Measurements from ENCODE around the gene MYCBPAP. TPM values are rescaled to one million over a fixed set of nuclear protein-coding genes. Genes with fewer than 3 reads are reported as not detected.

Gene MYCBPAP
- total RNA-seq, 4 donors from 2014 or later: not detected

GRCh38 chr17:50505591-50506130, 2.6 kb upstream of the MYCBPAP start:
- no peak for ATAC-seq
- no peak for TF ChIP-seq CTCF (IDR thresholded peaks at IDR 0.05 in 4 of 5, conservative IDR thresholded peaks at IDR 0.05 in 1 of 5)
- TF ChIP-seq POLR2A (IDR thresholded peaks at IDR 0.05): no peak
- Histone ChIP-seq H3K27me3 (no peaks in the 10 kb centered on the region), H3K9me3 (no peaks in the 10 kb centered on the region), H3K36me3 (no peaks in the 10 kb centered on the region), H3K4me3 (no peak overlapping the region), H3K27ac (no peak overlapping the region), H3K4me1 (peaks cover 0 to 3% of the 10 kb centered on the region in 2 donors)
- intact Hi-C loops (cut with DNase I; ENCODE audit: low total_unique reads) (no loop called here), in situ Hi-C loops (cut with MboI; ENCODE audit: low sequenced_read_pairs in 4 of 4) (no loop called here)
- no peak for DNase-seq

DNA sequence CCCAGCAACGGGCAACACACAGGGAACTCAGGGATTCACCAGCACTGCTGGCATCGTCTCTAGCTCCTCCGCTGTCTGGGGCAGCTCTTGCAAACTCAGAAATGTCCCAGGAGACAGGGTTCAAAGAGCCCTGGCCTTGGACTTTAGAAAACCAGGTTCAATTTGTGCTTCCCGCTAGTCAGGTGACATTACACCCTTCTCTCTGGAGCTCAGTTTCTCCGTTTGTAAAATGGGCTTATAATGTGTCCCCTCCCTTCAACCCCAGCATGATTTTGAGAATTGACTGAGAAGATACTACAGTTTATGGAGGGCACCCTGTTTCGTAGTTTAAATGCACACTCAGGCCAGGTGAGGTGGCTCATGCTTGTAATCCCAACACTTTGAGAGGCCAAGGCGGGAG, 1.9 kb upstream of the MYCBPAP start:
- Histone ChIP-seq H3K36me3 (no peaks in the 10 kb centered on the region), H3K4me1 (peaks cover 0 to 3% of the 10 kb centered on the region in 2 donors), H3K9me3 (no peaks in the 10 kb centered on the region), H3K27me3 (no peaks in the 10 kb centered on the region), H3K4me3 (no peak overlapping the region), H3K27ac (no peak overlapping the region)
- DNase-seq: no peak
- no peak for ATAC-seq
- TF ChIP-seq CTCF (IDR thresholded peaks at IDR 0.05 in 4 of 5, conservative IDR thresholded peaks at IDR 0.05 in 1 of 5): no peak
- no peak for TF ChIP-seq POLR2A (IDR thresholded peaks at IDR 0.05)
- intact Hi-C loops (cut with DNase I; ENCODE audit: low total_unique reads) (no loop called here), in situ Hi-C loops (cut with MboI; ENCODE audit: low sequenced_read_pairs in 4 of 4) (no loop called here)

DNA sequence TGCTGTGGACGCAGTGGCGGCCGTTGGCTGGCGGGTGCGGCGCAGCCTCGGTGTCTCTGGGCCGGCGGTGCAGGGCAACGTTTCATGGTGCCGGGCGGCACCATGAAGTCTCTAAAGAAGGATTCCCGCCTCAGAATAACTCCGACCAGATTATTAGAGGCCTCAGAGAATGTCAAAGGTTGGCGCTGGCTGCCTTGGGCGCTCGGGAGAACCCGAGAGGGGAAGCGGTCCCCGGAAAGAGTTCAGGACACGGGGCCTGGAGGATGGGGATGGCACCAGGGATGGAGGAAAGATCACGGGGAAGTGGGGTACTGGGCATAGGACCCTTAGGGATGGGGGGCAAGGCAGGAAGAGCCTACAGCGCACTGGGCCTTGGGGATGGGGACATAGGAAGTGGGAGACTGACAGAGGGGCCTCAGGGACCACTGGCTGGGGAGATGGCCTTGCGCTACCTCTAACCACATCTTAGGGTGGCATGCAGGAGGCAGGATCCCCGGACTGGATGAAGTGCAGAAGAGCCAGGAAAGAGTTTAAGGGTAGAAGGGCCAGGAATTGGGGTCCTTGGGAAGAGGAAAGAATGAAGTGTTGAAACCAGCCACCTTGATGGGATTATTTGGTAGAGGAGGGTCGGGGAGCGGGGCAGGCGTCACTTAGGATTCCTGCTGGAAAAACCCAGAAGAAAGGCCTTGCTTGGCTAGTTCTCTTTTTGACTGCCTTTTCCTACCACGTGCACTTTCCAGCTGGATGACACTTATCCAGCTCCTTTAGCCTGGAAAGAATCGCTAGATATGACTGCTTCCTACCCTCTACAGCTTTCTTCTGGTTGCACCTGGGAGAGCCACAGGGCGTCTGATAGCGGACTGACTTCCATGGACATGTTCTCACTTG, 578 bp downstream of the MYCBPAP start:
- peaks cover 0 to 3% of the 10 kb centered on the region in 2 donors for H3K4me1 ChIP-seq
- in situ Hi-C loops (cut with MboI; ENCODE audit: low sequenced_read_pairs in 4 of 4): no loop called here

DNA sequence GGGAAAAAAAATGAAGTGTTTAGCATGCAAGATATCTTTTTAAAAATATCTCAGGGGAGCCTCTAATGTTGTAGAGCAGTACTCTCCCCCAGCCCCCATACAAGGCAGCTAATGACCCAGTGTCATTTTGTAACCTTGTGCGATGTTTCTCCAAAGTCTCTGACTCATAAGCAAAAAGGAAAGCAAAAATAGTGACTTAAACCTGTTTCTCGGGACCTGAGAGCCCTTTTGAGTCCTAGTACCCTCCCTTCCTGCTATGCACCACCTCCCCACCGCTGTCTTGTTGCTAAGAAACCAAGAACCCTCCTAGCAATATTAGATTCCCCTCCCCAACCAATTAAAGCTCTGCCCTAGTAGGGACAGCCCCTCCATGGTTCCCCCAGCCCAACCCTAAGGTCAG, 2.8 kb downstream of the MYCBPAP start:
- H3K27me3 ChIP-seq: no peaks in the 10 kb centered on the region
- TF ChIP-seq POLR2A (IDR thresholded peaks at IDR 0.05): no peak
- TF ChIP-seq CTCF (IDR thresholded peaks at IDR 0.05 in 4 of 5, conservative IDR thresholded peaks at IDR 0.05 in 1 of 5): no peak
- peaks cover 3 to 11% of the 10 kb centered on the region in 2 donors for H3K4me1 ChIP-seq
- no peaks in the 10 kb centered on the region for H3K36me3 ChIP-seq
- H3K4me3 ChIP-seq: no peak overlapping the region
- in situ Hi-C loops (cut with MboI; ENCODE audit: low sequenced_read_pairs in 4 of 4): no loop called here
- H3K27ac ChIP-seq: no peak overlapping the region
- no peak for ATAC-seq
- intact Hi-C loops (cut with DNase I; ENCODE audit: low total_unique reads): no loop called here
- no peaks in the 10 kb centered on the region for H3K9me3 ChIP-seq
- no peak for DNase-seq

More for the DNA sequence above, 578 bp downstream of the MYCBPAP start:
- Histone ChIP-seq H3K4me3 (peak overlapping the region; percentile 50 to 85 (median 64)), H3K27ac (peak overlapping the region; percentile 17 to 64 (median 57)), H3K27me3 (no peaks in the 10 kb centered on the region), H3K9me3 (no peaks in the 10 kb centered on the region), H3K36me3 (no peaks in the 10 kb centered on the region)
- intact Hi-C loops (cut with DNase I; ENCODE audit: low total_unique reads): loop anchor here (2.0 kb wide), 1 partner anchor 26 kb away; no protein-coding TSS in a partner anchor
- ATAC-seq (peak in 1 of 2 donors; percentile 9), DNase-seq (no peak)
- TF ChIP-seq POLR2A (IDR thresholded peaks at IDR 0.05) (no peak), CTCF (IDR thresholded peaks at IDR 0.05 in 4 of 5, conservative IDR thresholded peaks at IDR 0.05 in 1 of 5) (no peak)
